Measurements from ENCODE around the gene HTRA1. TPM values are rescaled to one million over a fixed set of nuclear protein-coding genes. Genes with fewer than 3 reads are reported as not detected.

HTRA1 gene
- total and polyA plus RNA-seq, 7 experiments from 2014 or later: 0.22 to 0.64 (median 0.40) TPM; not detected in 3

DNA sequence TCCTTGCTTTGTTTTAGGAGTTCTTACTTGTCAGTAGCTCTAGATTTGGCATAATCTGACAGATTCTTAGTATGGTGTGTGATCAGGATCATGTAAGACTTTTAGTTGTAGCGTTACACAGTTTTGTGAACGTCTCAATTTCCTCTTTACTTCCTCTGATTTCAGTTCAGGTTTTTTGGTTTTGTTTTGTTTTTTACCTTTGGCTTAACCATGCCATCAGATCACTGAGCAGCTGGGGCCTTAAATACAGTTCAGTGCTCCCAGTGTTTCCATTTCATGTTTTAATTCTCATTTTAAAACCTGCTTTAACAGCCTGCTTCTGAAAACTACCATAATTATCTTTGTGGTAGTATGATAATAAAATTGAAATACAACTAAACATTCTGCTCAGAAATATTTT, 34.1 kb upstream of the HTRA1 start:
- Mint-ChIP-seq H3K27me3 (no peaks in the 10 kb centered on the region), H3K9me3 (peaks cover 0 to 1% (median 0%) of the 10 kb centered on the region in 11 donors), H3K4me1 (peaks cover 6 to 50% (median 35%) of the 10 kb centered on the region in 7 donors), H3K27ac (peak overlapping the region in 8 of 9 donors; percentile 39 to 89 (median 74)), H3K4me3 (peak overlapping the region in 5 of 10 donors; percentile 16 to 58 (median 37)), H3K36me3 (peaks cover 0 to 37% (median 15%) of the 10 kb centered on the region in 5 donors)
- H3K36me3 ChIP-seq (ENCODE audit: control insufficient read depth in 2 of 3, insufficient read depth in 3 of 3, low read length in 3 of 3): peaks cover 6 to 15% (median 8%) of the 10 kb centered on the region in 3 experiments
- ATAC-seq: no peak
- peak overlapping the region; percentile 38 for H3K27ac ChIP-seq (ENCODE audit: low read depth, low read length)
- no peak for DNase-seq
- intact Hi-C loops (cut with micrococcal nuclease): loop anchor here in 1 of 2 donors (1.0 kb wide), 1 partner anchor 10 kb away; no protein-coding TSS in a partner anchor
- CTCF ChIA-PET: no interaction called here
- H3K4me1 ChIP-seq (ENCODE audit: control insufficient read depth in 2 of 2, insufficient read depth in 2 of 2, low read length in 2 of 2): peaks cover 6 to 18% of the 10 kb centered on the region in 2 donors
- no peaks in the 10 kb centered on the region for H3K27me3 ChIP-seq (ENCODE audit: control insufficient read depth in 2 of 2, insufficient read depth in 2 of 2, low read length in 2 of 2)
- H3K4me3 ChIP-seq (ENCODE audit: low read length): no peak overlapping the region
- POLR2A ChIA-PET: interaction anchor here (1.0 to 1.2 kb wide), 3 partner anchors 45 to 55 kb away, joined by 3 to 4 read pairs (median 4); partner anchors contain the start of gene PLEKHA1
- H3K9me3 ChIP-seq (ENCODE audit: control insufficient read depth in 2 of 3, low read length in 3 of 3): no peaks in the 10 kb centered on the region

DNA sequence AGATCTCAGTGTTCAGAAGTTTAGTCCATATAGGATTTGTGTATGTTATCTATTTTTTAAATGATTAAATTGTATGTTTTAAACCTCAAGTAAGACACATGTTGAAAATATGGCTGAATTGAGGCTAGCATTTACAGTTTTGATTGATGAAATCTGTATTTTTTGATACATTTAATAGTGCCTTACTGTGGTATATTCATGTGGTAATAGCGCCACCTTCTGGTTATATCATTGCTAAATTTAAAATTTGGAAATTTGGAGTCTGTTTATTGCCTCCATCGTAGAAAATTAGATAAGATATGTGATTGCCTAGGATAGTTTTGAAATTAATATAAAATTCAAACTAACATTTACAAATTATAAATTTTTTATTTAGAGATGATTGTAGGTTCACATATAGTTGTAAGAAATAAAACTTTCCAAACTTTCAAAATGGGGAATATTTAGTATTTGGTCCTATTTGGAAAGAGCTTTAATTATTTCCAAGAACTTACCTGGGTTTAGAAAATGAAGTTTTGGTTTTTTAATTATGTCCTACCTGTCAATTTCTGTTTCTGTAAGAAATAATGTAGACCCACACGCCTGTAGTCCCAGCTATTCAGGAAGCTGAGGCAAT, 26.0 kb upstream of the HTRA1 start:
- ChIA-PET POLR2A (interaction anchor here (0.7 to 2.4 kb wide), 3 partner anchors 13 to 61 kb away, joined by 3 to 13 read pairs (median 4); partner anchors contain the start of gene PLEKHA1), CTCF (interaction anchor here (0.5 to 6.0 kb wide), 24 partner anchors 11 to 1861 kb away, joined by 3 to 131 read pairs (median 4); partner anchors contain the start of genes BTBD16 and PLEKHA1)
- Mint-ChIP-seq H3K4me1 (peaks cover 0 to 14% (median 8%) of the 10 kb centered on the region in 7 donors), H3K4me3 (no peak overlapping the region), H3K27ac (peak overlapping the region in 5 of 9 donors; percentile 32 to 81 (median 53)), H3K27me3 (no peaks in the 10 kb centered on the region), H3K36me3 (peaks cover 0 to 25% (median 9%) of the 10 kb centered on the region in 5 donors), H3K9me3 (peaks cover 0 to 4% (median 1%) of the 10 kb centered on the region in 11 donors)
- H3K4me1 ChIP-seq (ENCODE audit: control insufficient read depth in 2 of 2, insufficient read depth in 2 of 2, low read length in 2 of 2): no peaks in the 10 kb centered on the region
- no peak overlapping the region for H3K27ac ChIP-seq (ENCODE audit: low read depth, low read length)
- ATAC-seq (peak; percentile 70), DNase-seq (peak in 7 of 9 donors; percentile 33 to 73 (median 62))
- peaks cover 0 to 7% (median 0%) of the 10 kb centered on the region in 3 experiments for H3K36me3 ChIP-seq (ENCODE audit: control insufficient read depth in 2 of 3, insufficient read depth in 3 of 3, low read length in 3 of 3)
- H3K27me3 ChIP-seq (ENCODE audit: control insufficient read depth in 2 of 2, insufficient read depth in 2 of 2, low read length in 2 of 2): no peaks in the 10 kb centered on the region
- H3K9me3 ChIP-seq (ENCODE audit: control insufficient read depth in 2 of 3, low read length in 3 of 3): no peaks in the 10 kb centered on the region
- no peak overlapping the region for H3K4me3 ChIP-seq (ENCODE audit: low read length)
- intact Hi-C loops (cut with micrococcal nuclease): loop anchor here (1.0 to 10.0 kb wide), 7 partner anchors 61 to 267 kb away; partner anchors contain the start of genes DMBT1 (in 1 of the 2) and PLEKHA1 (in 1 of the 2)

DNA sequence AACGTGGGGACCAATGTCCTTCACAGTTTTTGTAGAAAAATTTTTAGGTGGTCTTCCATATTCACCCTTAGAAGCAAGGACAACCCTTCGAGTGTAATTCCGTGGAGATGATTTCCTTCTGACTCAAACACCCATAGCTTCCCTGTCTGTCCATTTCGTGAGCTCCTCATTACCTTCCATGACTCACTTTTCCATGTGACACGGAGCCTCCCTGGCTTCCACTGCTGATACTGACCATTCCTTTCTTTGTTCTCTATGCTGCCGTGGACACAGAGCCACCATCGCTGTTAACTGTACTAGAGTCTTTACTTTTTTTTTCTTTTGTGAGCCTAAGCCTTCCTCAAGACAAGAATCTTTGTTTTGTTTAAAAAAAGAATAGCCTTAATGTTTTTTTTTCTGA, 19.4 kb upstream of the HTRA1 start:
- Histone ChIP-seq H3K27me3 (ENCODE audit: control insufficient read depth in 2 of 2, insufficient read depth in 2 of 2, low read length in 2 of 2) (no peaks in the 10 kb centered on the region), H3K27ac (ENCODE audit: low read depth, low read length) (no peak overlapping the region), H3K9me3 (ENCODE audit: control insufficient read depth in 2 of 3, low read length in 3 of 3) (no peaks in the 10 kb centered on the region), H3K4me1 (ENCODE audit: control insufficient read depth in 2 of 2, insufficient read depth in 2 of 2, low read length in 2 of 2) (no peaks in the 10 kb centered on the region), H3K4me3 (ENCODE audit: low read length) (no peak overlapping the region), H3K36me3 (ENCODE audit: control insufficient read depth in 2 of 3, insufficient read depth in 3 of 3, low read length in 3 of 3) (no peaks in the 10 kb centered on the region)
- H3K36me3 Mint-ChIP-seq: peaks cover 0 to 14% (median 7%) of the 10 kb centered on the region in 5 donors
- no peak overlapping the region for H3K27ac Mint-ChIP-seq
- DNase-seq: no peak
- no peak for ATAC-seq
- no peak overlapping the region for H3K4me3 Mint-ChIP-seq
- H3K9me3 Mint-ChIP-seq: peaks cover 0 to 7% (median 4%) of the 10 kb centered on the region in 11 donors
- intact Hi-C loops (cut with micrococcal nuclease): no loop called here
- no peaks in the 10 kb centered on the region for H3K4me1 Mint-ChIP-seq
- CTCF ChIA-PET: interaction anchor here (0.6 kb wide), 1 partner anchor 70 kb away, joined by 5 read pairs; no protein-coding TSS in a partner anchor
- peaks cover 0 to 6% (median 0%) of the 10 kb centered on the region in 5 donors for H3K27me3 Mint-ChIP-seq
- POLR2A ChIA-PET: interaction anchor here (1.1 kb wide), 1 partner anchor 19 kb away, joined by 4 read pairs; no protein-coding TSS in a partner anchor

DNA sequence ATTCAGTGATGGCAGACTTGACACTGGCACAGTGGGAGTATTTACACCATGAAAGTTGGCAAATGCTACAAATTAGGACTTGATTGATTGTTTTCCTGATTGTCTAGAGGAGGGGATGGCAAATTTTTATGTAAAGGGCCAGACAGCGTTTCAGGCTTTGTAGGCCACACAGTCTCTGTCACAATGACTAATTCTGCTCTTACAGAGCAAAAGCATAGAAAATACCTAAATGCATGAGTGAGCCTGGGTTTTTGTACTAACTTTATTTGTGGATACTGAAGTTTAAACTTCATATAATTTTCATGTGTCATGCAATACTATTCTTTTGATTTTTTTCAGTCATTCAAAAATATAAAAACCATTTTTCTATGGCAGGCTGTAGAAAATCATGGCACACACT, 15.9 kb upstream of the HTRA1 start:
- no peaks in the 10 kb centered on the region for H3K9me3 ChIP-seq (ENCODE audit: control insufficient read depth in 2 of 3, low read length in 3 of 3)
- no peak for DNase-seq
- Mint-ChIP-seq H3K27ac (no peak overlapping the region), H3K4me1 (no peaks in the 10 kb centered on the region), H3K27me3 (peaks cover 0 to 25% (median 3%) of the 10 kb centered on the region in 5 donors), H3K36me3 (peaks cover 0 to 2% (median 1%) of the 10 kb centered on the region in 5 donors), H3K9me3 (peaks cover 0 to 2% (median under 1%) of the 10 kb centered on the region in 11 donors), H3K4me3 (no peak overlapping the region)
- H3K36me3 ChIP-seq (ENCODE audit: control insufficient read depth in 2 of 3, insufficient read depth in 3 of 3, low read length in 3 of 3): no peaks in the 10 kb centered on the region
- H3K4me3 ChIP-seq (ENCODE audit: low read length): no peak overlapping the region
- H3K4me1 ChIP-seq (ENCODE audit: control insufficient read depth in 2 of 2, insufficient read depth in 2 of 2, low read length in 2 of 2): no peaks in the 10 kb centered on the region
- H3K27ac ChIP-seq (ENCODE audit: low read depth, low read length): no peak overlapping the region
- no peaks in the 10 kb centered on the region for H3K27me3 ChIP-seq (ENCODE audit: control insufficient read depth in 2 of 2, insufficient read depth in 2 of 2, low read length in 2 of 2)
- CTCF ChIA-PET: no interaction called here
- intact Hi-C loops (cut with micrococcal nuclease): no loop called here
- POLR2A ChIA-PET: no interaction called here
- no peak for ATAC-seq

DNA sequence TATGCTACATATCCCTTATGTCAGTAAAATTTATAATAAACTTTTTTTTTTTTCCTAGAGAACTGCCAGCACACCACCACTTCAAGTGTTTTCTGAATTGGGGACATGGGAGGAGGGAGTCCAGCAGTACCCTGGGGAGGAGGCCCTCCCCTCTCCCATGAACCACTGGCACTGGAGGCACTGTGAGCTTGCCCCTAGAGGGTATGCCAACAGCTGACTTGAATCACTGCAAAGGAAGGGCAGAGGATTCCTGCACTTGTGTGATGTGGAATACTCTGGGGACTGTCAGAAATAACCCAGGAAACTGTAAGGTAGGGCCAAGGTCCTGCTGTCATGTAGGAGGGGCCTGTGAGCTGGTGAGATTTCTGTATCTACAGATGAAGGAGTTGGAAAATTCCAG, 15.4 kb upstream of the HTRA1 start:
- Mint-ChIP-seq H3K4me1 (no peaks in the 10 kb centered on the region), H3K27me3 (peaks cover 0 to 26% (median 6%) of the 10 kb centered on the region in 5 donors), H3K9me3 (no peaks in the 10 kb centered on the region), H3K27ac (no peak overlapping the region), H3K4me3 (no peak overlapping the region), H3K36me3 (no peaks in the 10 kb centered on the region)
- Histone ChIP-seq H3K27ac (ENCODE audit: low read depth, low read length) (no peak overlapping the region), H3K4me3 (ENCODE audit: low read length) (no peak overlapping the region), H3K27me3 (ENCODE audit: control insufficient read depth in 2 of 2, insufficient read depth in 2 of 2, low read length in 2 of 2) (no peaks in the 10 kb centered on the region), H3K36me3 (ENCODE audit: control insufficient read depth in 2 of 3, insufficient read depth in 3 of 3, low read length in 3 of 3) (no peaks in the 10 kb centered on the region), H3K4me1 (ENCODE audit: control insufficient read depth in 2 of 2, insufficient read depth in 2 of 2, low read length in 2 of 2) (no peaks in the 10 kb centered on the region), H3K9me3 (ENCODE audit: control insufficient read depth in 2 of 3, low read length in 3 of 3) (no peaks in the 10 kb centered on the region)
- ChIA-PET CTCF (no interaction called here), POLR2A (no interaction called here)
- ATAC-seq: no peak
- DNase-seq: no peak
- intact Hi-C loops (cut with micrococcal nuclease): no loop called here

DNA sequence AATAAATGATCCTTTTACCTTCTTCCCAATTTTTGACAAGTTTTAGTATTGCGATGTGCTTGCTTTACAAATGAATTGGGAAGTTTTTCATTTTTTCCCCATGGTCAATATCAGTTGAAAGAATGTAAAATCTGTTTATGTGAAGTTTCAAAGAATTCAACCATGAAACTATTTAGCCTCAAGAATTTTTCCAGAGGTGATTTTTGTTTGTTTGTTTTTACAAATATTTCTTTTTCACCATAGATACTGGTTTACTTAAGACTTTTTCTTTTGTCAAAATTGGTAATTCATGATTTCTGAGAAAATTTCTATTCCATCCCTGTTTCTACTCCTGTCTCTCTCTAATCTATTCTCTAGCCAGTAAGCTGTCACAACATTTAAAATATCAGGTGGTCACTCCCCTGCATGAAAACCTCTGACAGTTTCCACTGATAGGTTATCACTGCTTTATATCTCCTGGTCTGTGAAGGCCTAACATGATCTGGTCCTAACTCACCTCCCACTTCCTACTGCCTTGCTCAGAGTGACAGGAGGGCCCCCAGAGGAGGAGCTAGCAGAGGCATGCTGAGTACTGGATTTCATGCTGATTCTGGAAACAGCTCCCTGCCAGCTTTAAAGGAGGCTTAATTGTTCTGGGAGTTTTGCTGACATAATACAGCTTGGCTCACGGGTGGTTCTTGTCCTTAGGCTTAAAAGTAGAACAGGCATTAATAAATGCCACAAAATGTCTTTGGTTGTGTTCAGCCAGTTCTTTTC, 14.5 kb upstream of the HTRA1 start:
- Mint-ChIP-seq H3K27ac (no peak overlapping the region), H3K4me3 (no peak overlapping the region), H3K36me3 (no peaks in the 10 kb centered on the region), H3K9me3 (no peaks in the 10 kb centered on the region), H3K27me3 (peaks cover 0 to 26% (median 6%) of the 10 kb centered on the region in 5 donors), H3K4me1 (no peaks in the 10 kb centered on the region)
- intact Hi-C loops (cut with micrococcal nuclease): no loop called here
- Histone ChIP-seq H3K4me1 (ENCODE audit: control insufficient read depth in 2 of 2, insufficient read depth in 2 of 2, low read length in 2 of 2) (no peaks in the 10 kb centered on the region), H3K36me3 (ENCODE audit: control insufficient read depth in 2 of 3, insufficient read depth in 3 of 3, low read length in 3 of 3) (no peaks in the 10 kb centered on the region), H3K27me3 (ENCODE audit: control insufficient read depth in 2 of 2, insufficient read depth in 2 of 2, low read length in 2 of 2) (no peaks in the 10 kb centered on the region), H3K9me3 (ENCODE audit: control insufficient read depth in 2 of 3, low read length in 3 of 3) (no peaks in the 10 kb centered on the region), H3K27ac (ENCODE audit: low read depth, low read length) (no peak overlapping the region), H3K4me3 (ENCODE audit: low read length) (no peak overlapping the region)
- CTCF ChIA-PET: no interaction called here
- ATAC-seq (no peak), DNase-seq (no peak)
- POLR2A ChIA-PET: no interaction called here

Data from naive thymus-derived CD4-positive, alpha-beta T cell (primary cell).